ENCODE measurements around the gene DENND1B. TPM values are rescaled to one million over a fixed set of nuclear protein-coding genes. Genes with fewer than 3 reads are reported as not detected.

The DENND1B gene
- total RNA-seq, 1 experiment from 2014 or later: 6.3 TPM

GRCh38 chr1:197553281-197553680, 222.0 kb downstream of the DENND1B start:
- no peak for DNase-seq
- no peak overlapping the region for H2BK20ac ChIP-seq (ENCODE audit: low read depth, low read length, poor library complexity, severe bottlenecking)
- H3K27me3 Mint-ChIP-seq (ENCODE audit: low read depth): no peaks in the 10 kb centered on the region
- H3K4me1 ChIP-seq (ENCODE audit: insufficient read depth, low read length): no peaks in the 10 kb centered on the region
- no peak overlapping the region for H2BK5ac ChIP-seq (ENCODE audit: insufficient read length, low read length)
- no peak overlapping the region for H3T11ph ChIP-seq (ENCODE audit: low read length)
- no peak overlapping the region for H3K4ac ChIP-seq (ENCODE audit: low read depth, low read length)
- no peak overlapping the region for H2BK12ac ChIP-seq (ENCODE audit: insufficient read length, low read depth, low read length)
- H3K9me3 Mint-ChIP-seq: no peaks in the 10 kb centered on the region
- H3K36me3 Mint-ChIP-seq (ENCODE audit: insufficient read depth in 1 of 3, low read depth in 3 of 3): no peaks in the 10 kb centered on the region
- H3K27ac Mint-ChIP-seq: no peak overlapping the region
- H3K9me3 ChIP-seq (ENCODE audit: control insufficient read depth, low read depth, low read length): no peaks in the 10 kb centered on the region
- TF ChIP-seq CTCF (conservative IDR thresholded peaks at IDR 0.05): no peak
- H2BK120ac ChIP-seq (ENCODE audit: low read depth, low read length, poor library complexity, severe bottlenecking): no peak overlapping the region
- no peak overlapping the region for H2BK15ac ChIP-seq (ENCODE audit: low read depth, low read length)
- H4K5ac ChIP-seq (ENCODE audit: insufficient read length, low read depth, low read length): no peak overlapping the region
- H3K14ac ChIP-seq (ENCODE audit: insufficient read depth, low read length): no peak overlapping the region
- H3K4me2 ChIP-seq (ENCODE audit: insufficient read depth, insufficient read length, low read length): no peak overlapping the region
- no peaks in the 10 kb centered on the region for H3K79me1 ChIP-seq (ENCODE audit: insufficient read depth, low read depth, low read length, poor library complexity, severe bottlenecking)
- H4K20me1 ChIP-seq (ENCODE audit: control insufficient read depth, insufficient read depth, insufficient read length): no peaks in the 10 kb centered on the region
- no peak overlapping the region for H3K27ac ChIP-seq (ENCODE audit: insufficient read length, low read depth, low read length)
- H3K23me2 ChIP-seq (ENCODE audit: insufficient read length, low read depth, low read length, poor library complexity, severe bottlenecking): no peaks in the 10 kb centered on the region
- H4K91ac ChIP-seq (ENCODE audit: insufficient read length, low read depth, low read length): no peak overlapping the region
- H3K18ac ChIP-seq (ENCODE audit: insufficient read length, low read depth, low read length): no peak overlapping the region
- no peak overlapping the region for H3K23ac ChIP-seq (ENCODE audit: insufficient read length, low read depth, low read length)
- no CpG with 5 or more reads among the region's 1 CpG for WGBS (ENCODE audit: extremely low coverage, insufficient read length, low lambda C conversion rate)
- no peak overlapping the region for H3K56ac ChIP-seq (ENCODE audit: insufficient read length, low read depth, low read length)
- no peak overlapping the region for H2AK5ac ChIP-seq (ENCODE audit: insufficient read length, low read length)
- no peaks in the 10 kb centered on the region for H3K27me3 ChIP-seq (ENCODE audit: insufficient read depth, low read length)
- no peak overlapping the region for H3K9ac ChIP-seq (ENCODE audit: extremely low read depth, insufficient read length, low read length)
- H2AFZ ChIP-seq (ENCODE audit: low read length): no peak overlapping the region
- no peak overlapping the region for H4K8ac ChIP-seq (replicated peaks; ENCODE audit: insufficient read length, low read depth, low read length)
- H3K4me3 Mint-ChIP-seq: no peak overlapping the region
- H3K4me1 Mint-ChIP-seq: no peaks in the 10 kb centered on the region
- no peaks in the 10 kb centered on the region for H3K79me2 ChIP-seq (ENCODE audit: insufficient read depth, low read length)
